NCI-H460 (cell line): ENCODE measurements around the gene PCTP. TPM values are rescaled to one million over a fixed set of nuclear protein-coding genes. Genes with fewer than 3 reads are reported as not detected.
A peak's percentile ranks its signal among the peaks of the same experiment; 100 is the strongest.

Source experiments
- DNase-seq: peaks from one replicate; pipeline ENCODE4 v3.0.0-alpha.2; 2016; ENCODE audit warnings: low read depth; ENCODE audit errors: extremely low read depth
- polyA plus RNA-seq: library from polyadenylated mRNA; depleted of rRNA; stranded (reverse); fragments of >200 nt; gene quantifications from 2 replicates; pipeline ENCODE4 v1.2.3, GENCODE V29; 2014; cell fraction: nucleus; rRNA removed
- total RNA-seq: library from RNA; depleted of rRNA; stranded (reverse); fragments of >200 nt; shearing (Covaris generic); gene quantifications from 2 replicates; pipeline ENCODE4 v1.2.3, GENCODE V29; 2014; rRNA removed

Gene PCTP
- total RNA-seq: 19.8 and 19.9 TPM in 2 replicates
- polyA plus RNA-seq: 14.8 and 15.8 TPM in 2 replicates

DNA sequence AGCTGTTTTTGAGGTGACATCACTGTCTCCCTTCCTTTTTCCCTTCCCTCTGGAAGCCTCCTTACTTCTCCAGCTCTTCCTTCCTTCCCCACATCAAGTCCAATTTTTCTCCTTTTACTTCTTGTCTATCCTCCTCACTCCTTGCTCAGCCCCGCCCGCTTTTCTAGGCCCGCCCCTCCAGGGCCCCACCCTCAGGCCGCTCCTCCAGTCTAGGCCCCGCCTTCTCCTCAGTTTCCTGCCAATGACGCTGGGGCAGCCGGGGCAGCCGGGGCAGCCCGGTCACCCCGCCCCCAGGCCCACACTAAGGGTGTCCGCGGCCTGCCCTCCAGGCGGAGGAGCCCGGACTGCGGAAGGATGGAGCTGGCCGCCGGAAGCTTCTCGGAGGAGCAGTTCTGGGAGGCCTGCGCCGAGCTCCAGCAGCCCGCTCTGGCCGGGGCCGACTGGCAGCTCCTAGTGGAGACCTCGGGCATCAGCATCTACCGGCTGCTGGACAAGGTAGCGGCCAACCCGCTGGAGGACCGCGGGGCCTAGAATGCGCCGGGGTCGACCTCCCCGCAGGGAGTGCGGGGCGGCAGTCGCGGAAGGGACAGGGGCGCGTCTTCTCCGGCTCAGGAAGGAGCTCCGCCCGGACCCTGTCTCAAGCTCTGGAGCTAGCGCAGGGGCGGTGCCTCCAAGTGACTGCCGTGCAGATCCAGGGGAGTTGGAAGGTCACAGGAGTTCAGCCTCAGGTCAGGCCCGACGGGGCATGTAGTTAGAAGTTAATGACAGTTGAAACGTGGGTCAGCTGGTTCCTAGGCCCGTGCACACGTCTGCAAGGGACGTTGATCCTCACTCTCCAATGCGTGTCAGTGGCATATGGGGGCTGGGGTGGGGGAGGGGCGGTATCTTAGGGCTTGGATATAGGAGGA, at the start of gene PCTP:
Gene PCTP (plus strand): TSS at position 302 of the 908 bp plus-strand sequence. CDS start 53 bp downstream, at position 355.
- peak; percentile 88 for DNase-seq

DNA sequence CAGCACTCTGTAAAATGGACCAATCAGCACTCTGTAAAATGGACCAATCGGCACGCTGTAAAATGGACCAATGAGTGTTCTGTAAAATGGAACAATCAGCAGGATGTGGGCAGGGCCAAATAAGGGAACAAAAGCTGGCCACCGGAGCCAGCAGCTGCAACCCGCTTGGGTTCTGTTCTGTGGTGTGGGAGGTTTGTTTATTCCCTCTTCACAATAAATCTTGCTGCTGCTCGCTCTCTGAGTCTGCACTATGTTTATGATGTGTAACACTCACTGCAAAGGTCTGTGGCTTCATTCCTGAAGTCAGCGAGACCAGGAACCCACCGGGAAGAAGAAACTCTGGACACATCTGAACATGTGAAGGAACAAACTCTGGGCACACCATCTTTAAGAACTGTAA, 48.7 kb upstream of the PCTP start:
- no peak for DNase-seq

- no peak for DNase-seq
Observed at GRCh38 chr17:55704401-55704800, 46.5 kb upstream of the PCTP start.

DNA sequence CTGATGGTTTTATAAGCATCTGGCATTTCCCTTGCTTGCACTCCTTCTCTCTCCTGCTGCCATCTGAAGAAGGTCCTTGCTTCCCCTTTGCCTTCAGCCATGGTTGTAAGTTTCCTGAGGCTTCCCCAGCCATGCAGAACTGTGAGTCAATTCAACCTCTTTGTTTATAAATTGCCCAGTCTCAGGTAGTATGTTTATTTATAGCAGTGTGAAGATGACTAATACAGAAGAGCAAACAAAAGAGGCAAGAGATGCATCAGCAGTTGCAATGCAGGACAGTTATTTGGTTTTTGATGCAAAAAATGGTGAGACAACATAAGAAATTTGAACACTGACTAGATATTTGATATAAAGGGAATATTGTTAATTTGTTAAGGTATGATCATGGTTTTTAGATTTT, 45.0 kb upstream of the PCTP start:
- no peak for DNase-seq

- no peak for DNase-seq
Observed at GRCh38 chr17:55706808-55707773, 43.8 kb upstream of the PCTP start.

GRCh38 chr17:55708175-55708974, 42.5 kb upstream of the PCTP start:
- DNase-seq: no peak

DNA sequence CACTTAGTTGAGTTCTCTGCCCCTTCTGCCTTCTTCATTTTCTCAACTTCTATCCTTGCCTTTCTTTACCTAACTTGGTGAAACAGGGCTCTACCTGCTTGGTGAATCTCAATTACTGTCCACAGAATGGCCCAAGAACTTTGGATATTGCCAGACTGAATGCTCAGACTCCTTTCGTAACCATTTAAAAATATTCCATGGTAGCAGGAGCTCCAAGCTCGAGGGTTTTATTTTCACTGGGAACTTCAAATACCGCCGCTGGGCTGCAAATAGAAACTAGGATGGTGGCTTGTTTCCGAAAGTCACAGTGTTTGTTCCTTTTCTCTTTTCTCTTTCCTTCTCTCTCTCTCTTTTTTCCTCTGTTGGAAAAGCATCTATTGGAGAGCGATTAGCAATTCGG, 41.4 kb upstream of the PCTP start:
- DNase-seq: no peak

GRCh38 chr17:55709984-55710383, 40.9 kb upstream of the PCTP start:
- DNase-seq: no peak

- DNase-seq: peak; percentile 83
Observed at GRCh38 chr17:55710410-55710809, 40.4 kb upstream of the PCTP start.

GRCh38 chr17:55710829-55711496, 39.9 kb upstream of the PCTP start:
- peak; percentile 77 for DNase-seq

DNA sequence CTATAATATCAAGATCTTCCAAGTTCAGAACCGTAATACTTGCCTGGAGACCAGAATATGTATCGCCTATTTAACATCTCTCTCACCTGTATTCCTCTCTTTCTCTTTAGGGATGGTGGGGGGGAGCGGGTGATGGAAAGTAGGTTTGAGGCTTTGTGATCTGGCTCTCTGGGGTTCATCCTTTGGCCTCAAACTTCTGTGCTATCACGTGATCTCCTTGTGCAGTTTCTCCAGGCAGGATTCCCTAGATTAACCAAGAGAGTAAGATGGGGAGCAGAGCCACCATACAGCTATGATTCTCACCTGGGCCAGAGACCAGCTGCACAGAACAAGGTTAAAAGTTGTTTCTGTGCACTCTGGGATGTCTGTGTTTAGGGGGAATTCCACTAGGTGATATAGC, 33.4 kb upstream of the PCTP start:
- DNase-seq: no peak

DNA sequence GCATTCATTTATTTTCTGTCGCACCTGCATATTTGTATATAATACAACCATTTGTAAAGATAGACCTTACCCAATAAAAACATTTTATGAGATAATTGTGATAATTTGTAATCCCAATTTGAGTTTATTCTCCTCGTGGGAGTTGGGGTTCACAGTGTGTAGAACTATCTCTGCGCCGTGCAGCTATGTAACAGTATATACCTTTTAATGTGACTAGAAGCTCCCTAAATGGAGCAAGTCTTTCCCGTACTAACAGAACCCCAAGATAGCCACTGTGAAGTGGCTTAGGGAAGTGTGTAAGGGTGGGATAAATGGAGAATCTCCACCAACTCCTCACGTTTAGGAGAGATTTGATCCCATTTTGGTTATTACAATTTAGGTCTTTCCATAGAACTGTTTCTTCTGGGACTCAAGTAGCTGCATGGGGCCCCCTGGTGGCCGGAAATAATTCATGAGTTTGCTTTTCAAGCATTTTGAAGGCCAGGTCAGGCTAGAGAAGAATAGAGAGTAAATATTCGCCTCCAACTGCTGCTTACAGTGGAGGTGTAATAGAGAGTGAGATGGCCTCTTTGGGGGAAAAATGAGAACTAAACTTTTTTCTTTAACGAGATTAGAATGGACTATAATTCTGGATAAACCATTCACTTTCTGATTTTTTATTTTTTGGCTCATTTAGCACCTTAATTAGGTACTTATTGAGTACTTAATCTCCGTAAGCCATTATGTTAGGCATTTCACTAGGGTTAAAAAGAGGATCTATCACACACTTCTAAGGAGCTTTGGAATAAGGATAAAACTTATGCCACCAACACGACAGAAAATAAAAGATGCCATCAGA, 32.7 kb upstream of the PCTP start:
- peak; percentile 81 for DNase-seq

DNA sequence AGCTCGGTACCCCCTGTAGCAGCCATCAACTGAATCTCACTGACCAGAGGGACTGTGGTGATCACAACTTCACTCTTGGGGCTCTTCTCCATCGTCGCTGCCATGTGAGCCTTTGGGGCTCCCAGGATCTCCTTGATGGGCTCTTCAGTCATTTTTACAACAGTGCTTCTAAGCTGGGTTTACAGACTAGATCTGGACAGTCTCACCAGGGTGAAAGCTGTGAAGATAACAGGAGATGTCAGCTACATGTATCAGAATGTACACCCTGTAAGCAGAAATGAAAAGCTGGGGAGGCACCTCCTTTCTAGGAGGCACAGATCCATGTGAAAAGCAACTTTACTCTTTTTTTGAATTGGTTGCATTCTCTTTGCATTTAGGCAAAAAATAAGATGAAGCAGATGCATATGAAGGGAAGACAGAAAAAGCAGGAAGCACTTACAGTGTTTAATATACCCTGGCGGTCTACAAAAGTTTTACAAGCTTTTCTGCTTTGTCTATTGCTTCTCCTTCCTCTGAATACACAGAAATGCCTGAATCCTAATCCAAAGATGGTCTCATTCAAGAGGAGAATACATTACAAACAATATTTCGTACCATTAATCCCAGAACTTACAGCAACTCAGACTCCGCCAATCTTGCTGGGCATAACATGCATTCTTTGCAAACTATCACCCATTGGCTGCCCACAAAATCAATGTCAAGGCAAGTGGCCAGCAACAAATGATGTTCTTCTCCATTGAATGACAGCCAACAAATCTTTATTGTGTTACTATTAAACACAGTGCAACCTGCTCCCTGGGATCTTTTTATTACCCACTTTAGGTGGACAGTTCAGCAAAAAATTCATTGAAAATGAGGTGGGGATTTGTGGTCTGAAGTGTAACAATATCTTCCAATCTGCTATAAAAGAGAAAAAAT, 29.7 kb upstream of the PCTP start:
- DNase-seq: no peak

DNA sequence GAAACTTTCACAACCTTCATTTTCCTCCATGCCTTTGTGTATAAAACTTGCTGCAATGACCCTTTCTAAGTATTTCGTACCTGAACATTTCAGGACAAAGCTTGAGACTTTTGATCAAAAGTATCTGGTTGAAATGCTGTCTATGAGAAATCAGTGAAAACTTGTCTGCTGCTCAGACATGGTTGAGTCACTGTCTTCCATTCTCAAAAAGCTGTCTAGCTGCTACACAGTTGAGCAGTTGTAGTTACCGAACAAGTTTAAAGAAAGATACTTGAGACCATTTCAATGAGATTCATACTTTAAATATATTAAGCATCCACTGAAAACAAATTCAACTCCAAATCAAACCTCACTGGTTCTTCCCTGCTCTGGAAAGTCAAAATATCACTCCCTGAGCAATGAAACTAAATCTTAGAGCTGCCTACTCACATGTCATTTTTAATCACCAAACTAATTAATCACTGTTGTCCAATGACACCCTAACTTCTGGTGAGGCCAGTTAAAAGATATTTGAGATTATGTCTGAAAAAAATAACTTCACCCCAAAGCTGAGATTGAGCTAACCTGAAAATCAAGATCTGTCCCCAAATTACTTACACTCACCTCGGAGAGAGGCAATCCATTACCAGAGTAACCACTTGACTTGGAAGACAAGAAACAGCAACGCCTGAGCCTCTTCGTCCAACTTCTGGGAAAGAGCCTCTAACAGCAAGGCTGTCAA, 28.7 kb upstream of the PCTP start:
- DNase-seq: no peak

- no peak for DNase-seq
Observed at GRCh38 chr17:55722742-55723487, 27.9 kb upstream of the PCTP start, which contains the start of gene TMEM100. TMEM100 (minus strand) TSS chr17:55722864; CDS start chr17:55721070, 1,794 bp downstream.

GRCh38 chr17:55723488-55723848, 27.4 kb upstream of the PCTP start:
- no peak for DNase-seq
